Peyer's patch (tissue), 4 donors: ENCODE results near the gene SMAD3.

Experiments
- CTCF ChIP-seq, 6 experiments: fragments of 450-650 bp in 4 of 6; fragments of 200-600 bp in 2 of 6; sonication (generic) in 1 of 6; IDR thresholded peaks; one replicate each; pipeline ENCODE4 v1.5.1; 2017 to 2019; ENCODE audit warnings: antibody characterized with exemption in 6 of 6, mild to moderate bottlenecking in 3 of 6, moderate library complexity in 1 of 6
- POLR2A ChIP-seq, 2 donors: fragments of 450-650 bp; IDR thresholded peaks; one replicate each; pipeline ENCODE4 v1.5.1; 2017; ENCODE audit warnings: antibody characterized with exemption in 2 of 2, mild to moderate bottlenecking in 2 of 2, moderate library complexity in 2 of 2

DNA sequence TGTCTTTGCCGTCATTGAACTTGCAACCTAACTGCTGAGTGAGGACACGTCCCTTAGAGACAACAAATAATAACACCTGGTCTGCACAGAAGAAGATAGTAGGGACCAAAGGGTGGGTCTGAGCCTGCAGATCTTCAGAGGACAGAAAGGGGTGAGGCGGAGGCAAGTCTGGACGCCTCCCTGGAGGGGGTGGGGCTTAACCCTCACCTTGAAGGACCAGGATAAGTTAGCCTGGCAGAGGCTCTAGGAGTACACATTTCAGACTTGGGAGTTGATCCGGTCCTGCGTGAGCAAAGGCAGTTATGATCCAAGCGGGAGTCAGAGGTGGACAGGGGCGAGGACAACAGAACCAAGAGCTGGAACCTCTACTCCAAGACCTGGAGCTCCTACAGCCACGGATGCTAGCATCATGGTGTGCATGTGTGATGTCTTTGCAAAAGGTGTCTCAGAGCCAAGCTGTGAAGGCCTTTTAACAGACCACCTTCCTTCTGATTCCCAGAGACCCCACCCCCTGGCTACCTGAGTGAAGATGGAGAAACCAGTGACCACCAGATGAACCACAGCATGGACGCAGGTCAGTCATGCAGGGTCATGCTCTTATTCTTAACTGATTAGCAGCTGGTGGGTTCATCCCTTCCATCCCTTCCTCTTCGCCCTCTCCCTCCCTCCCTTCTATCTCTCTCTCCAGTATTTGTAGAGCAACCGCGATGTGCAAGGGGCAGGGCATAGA is 101.0 kb downstream of the SMAD3 start:
- no peak for TF ChIP-seq CTCF (IDR thresholded peaks at IDR 0.05)
- no peak for TF ChIP-seq POLR2A (IDR thresholded peaks at IDR 0.05)
